Stimulated activated memory B cell treated with anti-CD40 and anti-IgM and Interleukin-4, amounts not matched to agents 10 μg/mL and 1 μg/mL and 100 μg/mL, for 72 hours (primary cell): ENCODE measurements around the gene ARMC9.

Source experiments
- ATAC-seq: fragments of 150-1000 bp; cut with Tn5 transposase; 2 replicates; pipeline ENCODE4 v1.10.0; 2021
- H3K27ac Mint-ChIP-seq: one replicate; pipeline ENCODE4 v1.8.0; 2022; ENCODE audit warnings: mild to moderate bottlenecking, mixed read lengths
- H3K27me3 Mint-ChIP-seq: one replicate; pipeline ENCODE4 v1.8.0; 2022; ENCODE audit warnings: mixed read lengths
- H3K36me3 Mint-ChIP-seq: one replicate; pipeline ENCODE4 v1.8.0; 2022; ENCODE audit warnings: mixed read lengths
- H3K4me1 Mint-ChIP-seq: one replicate; pipeline ENCODE4 v1.8.0; 2022; ENCODE audit warnings: mixed read lengths
- H3K4me3 Mint-ChIP-seq: one replicate; pipeline ENCODE4 v1.8.0; 2022; ENCODE audit warnings: mild to moderate bottlenecking, moderate library complexity, mixed read lengths
- H3K9me3 Mint-ChIP-seq: one replicate; pipeline ENCODE4 v1.8.0; 2022; ENCODE audit warnings: mixed read lengths

Gene ARMC9

DNA sequence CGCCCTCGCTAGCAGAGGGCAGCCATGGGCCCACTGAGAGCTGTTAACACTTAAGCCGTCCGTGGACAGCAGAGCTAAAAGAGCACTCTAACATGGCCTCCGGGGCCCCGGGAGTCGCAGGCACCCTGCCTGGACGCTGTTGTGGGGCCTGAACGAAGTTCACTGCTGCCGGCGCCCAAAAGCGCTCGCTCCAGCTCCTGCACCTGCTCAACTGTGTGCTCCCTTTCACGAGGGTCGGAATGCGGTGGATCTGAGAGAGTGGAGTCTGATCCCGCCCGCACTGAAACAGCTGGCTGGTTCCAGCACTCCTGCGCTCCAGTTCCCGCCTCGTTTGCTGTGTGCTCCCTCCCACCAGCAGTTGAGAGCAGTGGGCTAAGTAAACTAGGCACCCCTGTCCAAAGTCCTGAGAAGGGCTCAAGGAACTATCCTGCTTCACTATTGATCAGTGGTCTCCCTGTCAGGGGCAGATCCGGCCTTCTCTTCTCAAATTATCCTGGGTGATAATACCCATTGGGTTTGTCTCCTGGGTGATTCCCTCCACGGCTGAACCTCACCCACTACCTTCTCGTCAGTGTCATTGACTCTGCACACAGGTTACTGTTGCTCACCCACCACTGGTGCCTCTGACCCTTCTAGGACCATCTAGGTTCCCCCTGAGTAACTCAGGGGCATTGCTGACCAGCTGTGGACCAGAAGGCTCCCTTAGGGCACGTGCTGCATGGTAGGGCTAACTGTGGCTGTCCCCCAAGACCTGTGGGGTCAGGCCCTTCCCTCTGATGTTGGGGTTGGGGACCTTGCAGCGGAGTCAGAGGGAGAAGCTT is 220.6 kb downstream of the ARMC9 start:
- no peak overlapping the region for H3K27ac Mint-ChIP-seq
- no peak overlapping the region for H3K4me3 Mint-ChIP-seq
- H3K4me1 Mint-ChIP-seq = no peaks in the 10 kb centered on the region
- H3K36me3 Mint-ChIP-seq = no peaks in the 10 kb centered on the region
- no peaks in the 10 kb centered on the region for H3K9me3 Mint-ChIP-seq
- H3K27me3 Mint-ChIP-seq = peaks cover 35% of the 10 kb centered on the region
- no peak for ATAC-seq

DNA sequence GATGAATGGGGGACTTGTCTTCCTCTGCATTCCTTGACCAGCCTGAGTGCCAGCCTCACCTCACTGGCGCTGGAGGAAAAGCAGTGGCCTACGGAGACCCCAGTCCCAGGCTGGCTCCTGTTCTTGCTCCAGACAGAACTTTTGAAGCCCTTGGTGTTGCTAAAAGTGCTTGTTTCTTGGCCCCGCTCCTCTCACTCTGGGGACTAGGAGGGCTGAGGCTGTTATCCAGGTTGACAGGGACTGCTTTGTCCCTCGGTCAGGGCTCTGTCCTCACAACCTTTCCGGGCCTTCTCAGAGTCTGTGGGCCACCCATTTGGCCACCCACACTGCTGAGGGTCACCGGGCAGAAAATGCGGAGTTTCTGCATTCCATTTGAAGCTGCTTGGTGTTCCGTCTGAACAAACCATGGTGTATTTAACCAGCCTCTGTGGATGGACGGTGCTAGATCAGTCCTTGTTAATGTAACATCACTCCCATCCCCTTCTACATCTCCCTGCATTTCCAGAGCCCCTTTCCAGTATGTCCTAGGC is 222.7 kb downstream of the ARMC9 start:
- Mint-ChIP-seq H3K9me3 (no peaks in the 10 kb centered on the region), H3K4me3 (no peak overlapping the region)

DNA sequence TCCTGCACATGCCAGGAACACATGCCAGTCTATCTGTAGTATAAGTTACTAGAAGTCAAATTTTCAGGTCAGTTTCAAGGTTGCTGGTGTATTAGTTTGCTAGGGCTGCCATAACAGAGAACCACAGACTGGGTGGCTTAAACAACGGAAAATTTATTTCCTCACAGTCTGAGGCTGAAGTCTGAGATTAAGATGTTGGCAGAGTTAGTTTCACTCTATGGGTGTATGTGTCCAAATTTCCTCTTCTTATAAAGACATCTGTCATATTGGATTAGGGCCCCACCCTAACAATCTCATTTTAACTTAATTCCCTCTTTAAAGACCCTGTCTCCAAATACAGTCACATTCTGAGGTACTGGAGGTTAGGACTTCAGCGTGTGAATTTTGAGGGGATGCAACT is 223.6 kb downstream of the ARMC9 start:
- no peaks in the 10 kb centered on the region for H3K36me3 Mint-ChIP-seq
- H3K4me3 Mint-ChIP-seq = no peak overlapping the region
- H3K27ac Mint-ChIP-seq = no peak overlapping the region
- ATAC-seq = no peak
- peaks cover 17% of the 10 kb centered on the region for H3K27me3 Mint-ChIP-seq
- no peaks in the 10 kb centered on the region for H3K9me3 Mint-ChIP-seq
- no peaks in the 10 kb centered on the region for H3K4me1 Mint-ChIP-seq

More for the DNA sequence above, 222.7 kb downstream of the ARMC9 start:
- peak; percentile 27 for ATAC-seq
- Mint-ChIP-seq H3K27ac (no peak overlapping the region), H3K36me3 (no peaks in the 10 kb centered on the region), H3K4me1 (no peaks in the 10 kb centered on the region), H3K27me3 (peaks cover 26% of the 10 kb centered on the region)

GRCh38 chr2:231423176-231423575 is 224.7 kb downstream of the ARMC9 start:
- H3K36me3 Mint-ChIP-seq = no peaks in the 10 kb centered on the region
- H3K9me3 Mint-ChIP-seq = no peaks in the 10 kb centered on the region
- no peak overlapping the region for H3K4me3 Mint-ChIP-seq
- H3K27me3 Mint-ChIP-seq = peaks cover 15% of the 10 kb centered on the region
- no peaks in the 10 kb centered on the region for H3K4me1 Mint-ChIP-seq
- no peak overlapping the region for H3K27ac Mint-ChIP-seq
- no peak for ATAC-seq
